HG02610 (cell line): ENCODE measurements around the gene GFOD1.
A peak's percentile ranks its signal among the peaks of the same experiment; 100 is the strongest.

Source experiments
- ATAC-seq: cut with Tn5 transposase; IDR thresholded peaks from one replicate; pipeline ENCODE4 v1.9.1; 2021; ENCODE audit warnings: mild to moderate bottlenecking, moderate library complexity; ENCODE audit not compliant: unreplicated experiment

The GFOD1 gene

GRCh38 chr6:13427801-13428582, 59.4 kb downstream of the GFOD1 start:
- ATAC-seq, result peak; percentile 62

- peak; percentile 19 for ATAC-seq
Observed at GRCh38 chr6:13427316-13427715, 60.1 kb downstream of the GFOD1 start.

GRCh38 chr6:13425943-13426931, 61.2 kb downstream of the GFOD1 start:
- ATAC-seq, result peak; percentile 31

- no peak for ATAC-seq
Observed at GRCh38 chr6:13425270-13425873, 62.0 kb downstream of the GFOD1 start.

GRCh38 chr6:13423252-13423651, 64.1 kb downstream of the GFOD1 start:
- ATAC-seq, result no peak

- ATAC-seq, result no peak
Observed at GRCh38 chr6:13422681-13423221, 64.6 kb downstream of the GFOD1 start.

GRCh38 chr6:13421425-13422059, 65.9 kb downstream of the GFOD1 start:
- no peak for ATAC-seq

GRCh38 chr6:13420269-13420668, 67.1 kb downstream of the GFOD1 start:
- no peak for ATAC-seq

GRCh38 chr6:13419422-13420195, 67.8 kb downstream of the GFOD1 start:
- ATAC-seq, result peak; percentile 51

- ATAC-seq, result no peak
Observed at GRCh38 chr6:13418844-13419243, 68.6 kb downstream of the GFOD1 start.

- ATAC-seq, result no peak
Observed at GRCh38 chr6:13417954-13418353, 69.4 kb downstream of the GFOD1 start.

- no peak for ATAC-seq
Observed at GRCh38 chr6:13417431-13417830, 70.0 kb downstream of the GFOD1 start.

GRCh38 chr6:13415283-13415682, 72.1 kb downstream of the GFOD1 start:
- ATAC-seq, result no peak

- no peak for ATAC-seq
Observed at GRCh38 chr6:13413900-13414555, 73.4 kb downstream of the GFOD1 start.

- ATAC-seq, result no peak
Observed at GRCh38 chr6:13413466-13413862, 73.9 kb downstream of the GFOD1 start.

GRCh38 chr6:13412639-13413465, 74.5 kb downstream of the GFOD1 start:
- ATAC-seq, result no peak

GRCh38 chr6:13412211-13412610, 75.2 kb downstream of the GFOD1 start:
- ATAC-seq, result no peak

- ATAC-seq, result no peak
Observed at GRCh38 chr6:13411484-13411883, 75.9 kb downstream of the GFOD1 start.
